GM19463 (cell line): ENCODE measurements around the gene JDP2.

Source experiments
- ATAC-seq: cut with Tn5 transposase; IDR thresholded peaks from one replicate; pipeline ENCODE4 v1.9.1; 2021; ENCODE audit warnings: mild to moderate bottlenecking, moderate library complexity; ENCODE audit not compliant: unreplicated experiment

The JDP2 gene

GRCh38 chr14:75479770-75480600, 52.2 kb downstream of the JDP2 start:
- peak; percentile 67 for ATAC-seq

DNA sequence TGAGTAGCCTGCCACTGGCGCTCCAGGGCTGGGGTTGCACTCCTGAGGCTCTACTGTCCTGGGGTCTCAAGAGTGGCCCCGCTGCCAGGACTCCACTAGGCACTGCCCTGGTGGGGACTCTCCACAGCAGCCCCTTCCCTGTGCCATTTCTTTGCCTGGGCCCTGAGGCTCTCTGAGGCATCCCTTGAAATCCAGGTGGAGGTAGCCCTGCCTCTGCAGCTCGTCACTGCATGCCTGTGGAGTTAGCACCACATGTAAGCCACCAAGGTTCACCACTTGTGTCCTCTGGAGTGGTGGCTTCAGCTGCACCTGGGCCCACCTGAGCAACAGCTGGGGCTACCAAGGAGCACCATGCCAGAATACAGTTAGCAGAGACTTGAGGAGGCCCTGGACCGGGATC, 54.5 kb downstream of the JDP2 start:
- ATAC-seq, result no peak

DNA sequence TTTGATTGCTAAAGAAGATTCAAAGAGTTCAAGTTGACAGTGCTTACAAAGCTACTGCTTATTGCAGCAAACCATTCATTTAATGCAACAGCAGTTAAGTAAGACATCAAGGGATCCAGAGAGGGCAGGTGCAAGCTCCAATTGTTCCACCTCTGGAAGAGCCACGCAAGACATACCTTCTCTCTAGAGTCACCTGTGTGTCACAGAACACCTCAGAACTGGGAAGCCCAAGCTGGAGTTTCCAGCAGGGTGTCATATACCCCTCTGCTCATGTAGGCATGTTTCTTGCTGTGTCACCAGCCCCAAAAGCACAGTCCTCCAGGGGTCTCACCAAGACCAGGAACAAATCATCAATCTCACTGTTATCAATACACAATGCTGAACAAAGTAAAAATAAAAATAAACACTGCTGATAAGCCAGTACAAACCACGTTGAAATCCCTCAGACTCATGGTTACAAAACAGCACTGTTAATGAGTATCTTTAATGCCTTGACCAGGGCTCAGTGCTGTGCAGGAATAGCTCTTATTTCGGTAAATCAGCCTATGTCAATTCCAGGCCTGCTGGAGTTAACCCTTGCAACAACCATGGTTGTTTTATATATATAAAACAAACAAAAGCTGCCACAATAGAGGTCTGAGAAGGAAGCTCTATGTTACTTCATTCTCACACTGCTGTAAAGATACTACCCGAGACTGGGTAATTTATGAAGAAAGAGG, 57.0 kb downstream of the JDP2 start:
- ATAC-seq, result no peak

DNA sequence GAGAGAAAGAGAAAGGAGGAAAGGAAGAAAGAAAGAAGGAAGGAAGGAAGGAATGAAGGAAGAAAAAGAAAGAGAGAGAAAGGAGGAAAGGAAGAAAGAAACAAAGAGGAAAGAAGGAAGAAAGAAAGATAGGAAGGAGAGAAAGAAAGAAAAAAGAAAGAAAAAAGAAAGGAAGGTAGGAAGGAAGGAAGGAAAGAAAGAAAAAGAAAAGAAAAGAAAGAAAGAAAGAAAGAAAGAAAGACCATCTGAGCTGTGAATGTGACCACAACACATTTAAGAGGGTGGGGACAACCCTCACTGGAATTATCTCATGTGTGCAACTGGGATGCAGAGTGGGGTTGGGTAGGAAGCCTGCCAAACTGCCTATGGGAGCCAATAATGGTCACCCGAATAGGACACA, 58.5 kb downstream of the JDP2 start:
- ATAC-seq, result no peak

- peak; percentile 82 for ATAC-seq
Observed at GRCh38 chr14:75487155-75487671, 59.4 kb downstream of the JDP2 start.

- no peak for ATAC-seq
Observed at GRCh38 chr14:75489480-75489837, 61.6 kb downstream of the JDP2 start.

- ATAC-seq, result no peak
Observed at GRCh38 chr14:75491376-75491978, 63.7 kb downstream of the JDP2 start.

GRCh38 chr14:75492832-75493591, 65.2 kb downstream of the JDP2 start:
- no peak for ATAC-seq

- ATAC-seq, result no peak
Observed at GRCh38 chr14:75493592-75494087, 65.8 kb downstream of the JDP2 start.

DNA sequence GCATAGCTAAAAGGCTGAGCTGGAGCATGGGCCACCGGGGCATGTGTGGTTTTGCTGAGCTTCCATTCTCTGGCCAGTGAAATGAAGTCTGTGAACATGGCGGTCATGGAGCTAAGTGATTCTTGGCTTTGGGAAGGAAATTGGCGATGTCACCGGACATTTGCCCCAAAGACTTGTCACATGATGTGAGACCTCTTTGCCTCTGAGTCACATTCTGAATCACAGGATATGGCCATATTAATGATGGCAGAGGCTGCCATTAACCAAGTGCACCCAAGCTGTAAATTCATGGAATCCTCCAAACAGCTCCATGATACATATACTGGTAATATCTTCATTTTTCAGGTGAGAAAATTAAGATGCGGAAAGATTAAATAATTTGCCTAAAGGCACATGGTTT, 67.1 kb downstream of the JDP2 start:
- no peak for ATAC-seq

- ATAC-seq, result no peak
Observed at GRCh38 chr14:75495399-75495798, 67.6 kb downstream of the JDP2 start.

- no peak for ATAC-seq
Observed at GRCh38 chr14:75495882-75496281, 68.1 kb downstream of the JDP2 start.

- ATAC-seq, result no peak
Observed at GRCh38 chr14:75496755-75497154, 68.9 kb downstream of the JDP2 start.

DNA sequence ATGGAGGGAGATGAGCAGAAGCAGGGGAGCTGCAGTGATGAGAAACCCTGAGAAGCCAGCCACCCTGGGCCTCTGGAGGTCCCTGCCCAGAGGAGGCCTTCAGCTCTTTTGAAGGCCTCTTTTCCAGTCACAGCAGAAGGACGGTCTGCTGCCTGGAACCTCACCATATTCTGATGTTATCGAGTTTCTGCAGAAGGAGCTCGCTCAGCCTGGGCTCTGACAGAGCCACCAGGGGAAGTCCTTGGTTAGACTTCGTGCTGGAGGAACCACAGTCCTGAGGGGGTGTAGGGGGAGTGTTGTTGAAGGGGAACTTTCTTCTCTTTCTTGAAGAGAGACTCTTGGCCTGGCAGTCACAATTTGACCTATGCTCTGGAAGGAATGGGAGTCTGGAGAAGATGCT, 69.4 kb downstream of the JDP2 start:
- no peak for ATAC-seq

- no peak for ATAC-seq
Observed at GRCh38 chr14:75497701-75498100, 69.9 kb downstream of the JDP2 start.

- ATAC-seq, result peak; percentile 59
Observed at GRCh38 chr14:75499084-75499875, 71.5 kb downstream of the JDP2 start.

DNA sequence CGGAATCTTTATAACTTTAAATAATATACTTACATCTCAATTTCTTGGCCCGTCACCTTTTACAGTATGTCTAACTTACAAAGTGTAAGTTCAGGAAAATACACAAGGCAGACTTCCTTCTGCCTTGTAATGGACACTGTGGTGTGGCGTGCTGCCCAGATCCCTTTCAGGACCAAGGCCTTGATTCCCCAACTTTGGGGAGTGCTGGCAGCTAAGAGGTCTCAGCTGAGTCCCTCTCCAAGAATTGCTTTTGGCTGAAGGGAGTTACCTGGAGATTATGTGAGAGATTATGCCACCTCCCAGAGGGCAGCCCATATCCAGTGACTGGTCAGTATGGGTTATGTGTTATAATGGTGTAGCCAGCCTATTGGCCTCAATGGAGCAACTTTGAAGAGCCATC, 73.3 kb downstream of the JDP2 start:
- no peak for ATAC-seq

DNA sequence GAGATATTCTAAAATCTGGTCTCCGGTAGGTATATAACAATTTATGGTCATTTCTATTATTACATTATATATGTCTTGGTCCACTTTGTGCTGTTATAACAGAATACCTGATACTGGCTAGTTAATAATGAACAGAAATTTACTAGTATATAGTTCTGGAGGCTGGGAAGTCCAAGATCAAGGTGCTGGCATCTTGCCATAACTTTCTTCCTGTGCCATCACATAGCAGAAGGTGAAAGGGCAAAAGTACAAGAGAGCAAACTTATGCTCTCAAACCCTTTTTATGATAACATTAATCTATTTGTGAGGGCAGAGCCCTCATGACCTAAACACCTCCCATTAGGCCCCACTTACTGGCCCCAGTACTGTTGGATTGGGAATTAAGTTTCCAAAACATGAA, 76.6 kb downstream of the JDP2 start:
- no peak for ATAC-seq

GRCh38 chr14:75506930-75507329, 79.1 kb downstream of the JDP2 start:
- ATAC-seq, result no peak

GRCh38 chr14:75510547-75510946, 82.7 kb downstream of the JDP2 start:
- ATAC-seq, result no peak
